ENCODE measurements around the gene PROSER3. TPM values are rescaled to one million over a fixed set of nuclear protein-coding genes. Genes with fewer than 3 reads are reported as not detected.
A peak's percentile ranks its signal among the peaks of the same experiment; 100 is the strongest.

PROSER3 gene
- total RNA-seq, 2 experiments from 2014 or later, result 17.2 to 66.1 TPM

DNA sequence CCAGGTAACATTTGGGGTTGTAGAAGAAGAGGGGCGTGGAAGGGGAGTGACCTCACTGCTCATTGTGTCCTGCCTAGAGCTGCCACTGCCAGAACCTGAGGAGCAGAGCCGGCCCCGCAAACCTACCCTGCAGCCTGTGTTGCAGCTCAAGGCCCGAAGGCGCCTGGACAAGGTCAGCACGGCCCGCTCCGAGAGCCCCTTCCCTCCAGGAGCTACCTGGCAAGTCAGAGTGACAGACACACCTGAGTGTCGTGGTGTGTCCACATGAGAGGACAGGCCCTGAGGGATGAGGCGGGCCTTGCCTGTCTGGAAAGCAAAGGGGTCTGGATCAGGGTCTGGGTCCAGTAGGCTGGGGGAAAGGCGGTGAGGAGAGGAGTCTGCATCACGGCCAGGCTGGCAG lies 33.4 kb upstream of the PROSER3 start:
- no peak for DNase-seq (ENCODE audit: low spot score)
- H3K36me3 ChIP-seq (ENCODE audit: insufficient read depth, low read length), result peaks cover 93% of the 10 kb centered on the region
- peaks cover under 1% of the 10 kb centered on the region for H3K4me1 ChIP-seq (ENCODE audit: insufficient read depth, low read length, poor library complexity, severe bottlenecking)
- no peak overlapping the region for H3K27ac ChIP-seq (ENCODE audit: low read depth, low read length, poor library complexity, severe bottlenecking)
- no peaks in the 10 kb centered on the region for H3K9me2 ChIP-seq (ENCODE audit: insufficient read depth, low read length)
- peaks cover 3% of the 10 kb centered on the region for H3K79me2 ChIP-seq (ENCODE audit: insufficient read depth, low read depth, low read length)
- TF ChIP-seq EZH2phosphoT487 (IDR thresholded peaks at IDR 0.05; ENCODE audit: borderline replicate concordance, low read depth, low read length), result no peak
- TF ChIP-seq, protein P1, sequence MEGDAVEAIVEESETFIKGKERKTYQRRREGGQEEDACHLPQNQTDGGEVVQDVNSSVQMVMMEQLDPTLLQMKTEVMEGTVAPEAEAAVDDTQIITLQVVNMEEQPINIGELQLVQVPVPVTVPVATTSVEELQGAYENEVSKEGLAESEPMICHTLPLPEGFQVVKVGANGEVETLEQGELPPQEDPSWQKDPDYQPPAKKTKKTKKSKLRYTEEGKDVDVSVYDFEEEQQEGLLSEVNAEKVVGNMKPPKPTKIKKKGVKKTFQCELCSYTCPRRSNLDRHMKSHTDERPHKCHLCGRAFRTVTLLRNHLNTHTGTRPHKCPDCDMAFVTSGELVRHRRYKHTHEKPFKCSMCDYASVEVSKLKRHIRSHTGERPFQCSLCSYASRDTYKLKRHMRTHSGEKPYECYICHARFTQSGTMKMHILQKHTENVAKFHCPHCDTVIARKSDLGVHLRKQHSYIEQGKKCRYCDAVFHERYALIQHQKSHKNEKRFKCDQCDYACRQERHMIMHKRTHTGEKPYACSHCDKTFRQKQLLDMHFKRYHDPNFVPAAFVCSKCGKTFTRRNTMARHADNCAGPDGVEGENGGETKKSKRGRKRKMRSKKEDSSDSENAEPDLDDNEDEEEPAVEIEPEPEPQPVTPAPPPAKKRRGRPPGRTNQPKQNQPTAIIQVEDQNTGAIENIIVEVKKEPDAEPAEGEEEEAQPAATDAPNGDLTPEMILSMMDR (conservative IDR thresholded peaks at IDR 0.05; ENCODE audit: low read length), result no peak
- ChIA-PET POLR2A (no interaction called here), CTCF (ENCODE audit: unreplicated experiment) (no interaction called here)
- no peaks in the 10 kb centered on the region for H3K9me3 ChIP-seq (ENCODE audit: low read length)
- intact Hi-C loops (cut with micrococcal nuclease; ENCODE audit: unreplicated experiment), result no loop called here
- no peak overlapping the region for H3K4me3 ChIP-seq (ENCODE audit: low read depth, low read length, poor library complexity, severe bottlenecking)
- BruUV-seq (replicated peaks), result no TSS peak
- H4K20me1 ChIP-seq (ENCODE audit: insufficient read depth, low read length), result no peaks in the 10 kb centered on the region
- no peak overlapping the region for H2AFZ ChIP-seq (ENCODE audit: low read length)
- no peak overlapping the region for H3K4me2 ChIP-seq (ENCODE audit: low read length)

DNA sequence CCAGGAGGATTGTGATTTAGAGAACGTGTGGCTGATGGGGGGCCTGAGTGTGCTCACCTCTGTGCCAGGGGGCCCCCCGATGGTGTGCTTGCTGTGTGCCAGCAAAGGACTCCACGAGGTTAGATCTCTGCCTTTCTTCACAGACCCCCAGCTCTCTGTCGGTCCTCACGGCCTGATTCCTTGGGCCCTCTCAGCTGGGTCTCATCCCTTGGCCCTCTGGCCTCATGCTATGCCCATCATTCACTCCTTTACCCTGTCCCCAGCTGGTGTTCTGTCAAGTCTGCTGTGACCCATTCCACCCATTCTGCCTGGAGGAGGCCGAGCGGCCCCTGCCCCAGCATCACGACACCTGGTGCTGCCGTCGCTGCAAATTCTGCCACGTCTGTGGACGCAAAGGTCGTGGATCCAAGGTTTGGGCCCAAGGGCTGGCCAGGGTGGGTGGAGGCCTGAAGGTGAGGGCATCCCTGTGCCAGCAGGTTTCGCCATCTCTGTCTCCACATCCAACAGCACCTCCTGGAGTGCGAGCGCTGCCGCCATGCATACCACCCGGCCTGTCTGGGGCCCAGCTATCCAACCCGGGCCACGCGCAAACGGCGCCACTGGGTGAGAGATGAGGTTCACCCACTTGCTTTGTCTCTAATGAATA lies 32.6 kb upstream of the PROSER3 start:
- Histone ChIP-seq H3K27ac (ENCODE audit: low read depth, low read length, poor library complexity, severe bottlenecking) (no peak overlapping the region), H3K4me2 (ENCODE audit: low read length) (no peak overlapping the region), H3K79me2 (ENCODE audit: insufficient read depth, low read depth, low read length) (no peaks in the 10 kb centered on the region), H3K9me2 (ENCODE audit: insufficient read depth, low read length) (no peaks in the 10 kb centered on the region), H2AFZ (ENCODE audit: low read length) (no peak overlapping the region), H3K36me3 (ENCODE audit: insufficient read depth, low read length) (peaks cover 93% of the 10 kb centered on the region), H4K20me1 (ENCODE audit: insufficient read depth, low read length) (no peaks in the 10 kb centered on the region), H3K9me3 (ENCODE audit: low read length) (no peaks in the 10 kb centered on the region), H3K4me3 (ENCODE audit: low read depth, low read length, poor library complexity, severe bottlenecking) (no peak overlapping the region), H3K4me1 (ENCODE audit: insufficient read depth, low read length, poor library complexity, severe bottlenecking) (no peaks in the 10 kb centered on the region)
- DNase-seq (ENCODE audit: low spot score), result no peak
- intact Hi-C loops (cut with micrococcal nuclease; ENCODE audit: unreplicated experiment), result no loop called here
- no TSS peak for BruUV-seq (replicated peaks)
- POLR2A ChIA-PET, result no interaction called here
- TF ChIP-seq, protein P1 (conservative IDR thresholded peaks at IDR 0.05; ENCODE audit: low read length), result no peak
- CTCF ChIA-PET (ENCODE audit: unreplicated experiment), result no interaction called here

DNA sequence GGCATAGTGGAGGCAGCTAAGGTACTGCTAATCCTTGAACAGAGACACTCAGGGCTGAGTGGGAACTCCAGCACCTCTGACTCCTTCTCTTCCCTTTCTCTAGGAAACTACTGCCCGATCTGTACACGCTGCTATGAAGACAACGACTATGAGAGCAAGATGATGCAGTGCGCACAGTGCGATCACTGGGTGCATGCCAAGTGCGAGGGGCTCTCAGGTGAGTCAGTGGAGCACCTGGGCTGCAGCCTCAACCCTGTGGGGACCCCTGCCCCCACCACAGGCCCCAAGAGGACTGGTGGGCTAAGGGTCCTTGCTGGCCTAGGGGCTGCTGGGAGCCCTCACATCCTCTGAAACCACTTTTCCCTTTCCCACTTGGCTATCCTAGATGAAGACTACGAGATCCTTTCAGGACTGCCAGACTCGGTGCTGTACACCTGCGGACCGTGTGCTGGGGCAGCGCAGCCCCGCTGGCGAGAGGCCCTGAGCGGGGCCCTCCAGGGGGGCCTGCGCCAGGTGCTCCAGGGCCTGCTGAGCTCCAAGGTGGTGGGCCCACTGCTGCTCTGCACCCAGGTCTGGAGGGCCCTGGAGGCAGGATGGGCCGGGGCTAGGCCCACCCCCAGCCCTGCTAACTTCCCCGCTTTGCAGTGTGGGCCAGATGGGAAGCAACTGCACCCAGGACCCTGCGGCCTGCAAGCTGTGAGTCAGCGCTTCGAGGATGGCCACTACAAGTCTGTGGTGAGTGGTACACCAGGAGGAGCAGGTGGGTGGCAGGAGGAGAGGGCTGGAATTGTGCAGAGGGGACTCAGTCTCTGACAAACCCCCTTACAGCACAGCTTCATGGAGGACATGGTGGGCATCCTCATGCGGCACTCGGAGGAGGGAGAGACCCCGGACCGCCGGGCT lies 30.7 kb upstream of the PROSER3 start:
- Histone ChIP-seq H3K36me3 (ENCODE audit: insufficient read depth, low read length) (peaks cover 98% of the 10 kb centered on the region), H3K9me2 (ENCODE audit: insufficient read depth, low read length) (no peaks in the 10 kb centered on the region), H3K4me3 (ENCODE audit: low read depth, low read length, poor library complexity, severe bottlenecking) (no peak overlapping the region), H4K20me1 (ENCODE audit: insufficient read depth, low read length) (no peaks in the 10 kb centered on the region), H3K79me2 (ENCODE audit: insufficient read depth, low read depth, low read length) (no peaks in the 10 kb centered on the region), H2AFZ (ENCODE audit: low read length) (no peak overlapping the region), H3K4me1 (ENCODE audit: insufficient read depth, low read length, poor library complexity, severe bottlenecking) (no peaks in the 10 kb centered on the region), H3K27ac (ENCODE audit: low read depth, low read length, poor library complexity, severe bottlenecking) (no peak overlapping the region), H3K9me3 (ENCODE audit: low read length) (no peaks in the 10 kb centered on the region), H3K4me2 (ENCODE audit: low read length) (no peak overlapping the region)
- TF ChIP-seq, protein P1 (conservative IDR thresholded peaks at IDR 0.05; ENCODE audit: low read length), result no peak
- TF ChIP-seq EZH2phosphoT487 (IDR thresholded peaks at IDR 0.05; ENCODE audit: borderline replicate concordance, low read depth, low read length), result no peak
- intact Hi-C loops (cut with micrococcal nuclease; ENCODE audit: unreplicated experiment), result no loop called here
- TSS peak; percentile 24 for BruUV-seq (replicated peaks)
- no peak for DNase-seq (ENCODE audit: low spot score)
- ChIA-PET CTCF (ENCODE audit: unreplicated experiment) (no interaction called here), POLR2A (no interaction called here)

All from OCI-LY7 (cell line).